H9 (cell line): ENCODE measurements around the gene COL27A1. TPM values are rescaled to one million over a fixed set of nuclear protein-coding genes. Genes with fewer than 3 reads are reported as not detected.

ENCODE experiments used
- DNase-seq: peaks from one replicate; pipeline ENCODE4 v3.0.0-alpha.2; 2017
- H2AFZ ChIP-seq: one replicate; pipeline ENCODE4 v1.6.1; 2013; ENCODE audit warnings: mild to moderate bottlenecking, low read length, control low read depth, moderate library complexity
- H2AK5ac ChIP-seq: 2 replicates; pipeline ENCODE4 v1.6.1; 2013; ENCODE audit warnings: low read length, control low read depth, mixed read lengths; ENCODE audit not compliant: insufficient read length
- H2BK120ac ChIP-seq: one replicate; pipeline ENCODE4 v1.6.1; 2013; ENCODE audit warnings: low read depth, mild to moderate bottlenecking, low read length, control low read depth, inconsistent platforms; ENCODE audit not compliant: poor library complexity, severe bottlenecking
- H2BK12ac ChIP-seq: 2 replicates; pipeline ENCODE4 v1.6.1; 2013; ENCODE audit warnings: low read length, control low read depth, mixed read lengths, low read depth; ENCODE audit not compliant: insufficient read length
- H2BK15ac ChIP-seq: 2 replicates; pipeline ENCODE4 v1.6.1; 2013; ENCODE audit warnings: low read depth, low read length, control low read depth
- H2BK20ac ChIP-seq: one replicate; pipeline ENCODE4 v1.6.1; 2013; ENCODE audit warnings: low read depth, mild to moderate bottlenecking, low read length, control low read depth, inconsistent platforms; ENCODE audit not compliant: poor library complexity, severe bottlenecking
- H2BK5ac ChIP-seq: 2 replicates; pipeline ENCODE4 v1.6.1; 2013; ENCODE audit warnings: low read length, control low read depth, mixed read lengths; ENCODE audit not compliant: insufficient read length
- H3K14ac ChIP-seq: 2 replicates; pipeline ENCODE4 v1.6.1; 2013; ENCODE audit warnings: low read length, control low read depth; ENCODE audit not compliant: insufficient read depth
- H3K18ac ChIP-seq: 2 replicates; pipeline ENCODE4 v1.6.1; 2013; ENCODE audit warnings: low read depth, mild to moderate bottlenecking, mixed read lengths, low read length, control low read depth; ENCODE audit not compliant: insufficient read length
- H3K23ac ChIP-seq: 2 replicates; pipeline ENCODE4 v1.6.1; 2013; ENCODE audit warnings: low read length, control low read depth, mixed read lengths, low read depth; ENCODE audit not compliant: insufficient read length
- H3K23me2 ChIP-seq: 2 replicates; pipeline ENCODE4 v1.6.1; 2013; ENCODE audit warnings: low read depth, mild to moderate bottlenecking, mixed read lengths, low read length, control low read depth; ENCODE audit not compliant: insufficient read length, poor library complexity, severe bottlenecking
- H3K27ac ChIP-seq: 2 replicates; pipeline ENCODE4 v1.5.1; 2013; ENCODE audit warnings: low read length, control low read depth, mixed read lengths, low read depth; ENCODE audit not compliant: insufficient read length
- H3K27me3 ChIP-seq: 2 replicates; pipeline ENCODE4 v1.6.1; 2013; ENCODE audit warnings: low read length, control low read depth, inconsistent platforms; ENCODE audit not compliant: insufficient read depth
- H3K4ac ChIP-seq: 2 replicates; pipeline ENCODE4 v1.6.1; 2013; ENCODE audit warnings: low read depth, mild to moderate bottlenecking, control low read depth, inconsistent platforms, low read length, moderate library complexity
- H3K4me1 ChIP-seq: 2 replicates; pipeline ENCODE4 v1.6.1; 2013; ENCODE audit warnings: low read length, control low read depth, inconsistent platforms; ENCODE audit not compliant: insufficient read depth
- H3K4me2 ChIP-seq: 2 replicates; pipeline ENCODE4 v1.6.1; 2013; ENCODE audit warnings: low read length, control low read depth, mixed read lengths; ENCODE audit not compliant: insufficient read length, insufficient read depth
- H3K56ac ChIP-seq: 2 replicates; pipeline ENCODE4 v1.6.1; 2013; ENCODE audit warnings: low read depth, mild to moderate bottlenecking, mixed read lengths, low read length, control low read depth; ENCODE audit not compliant: insufficient read length
- H3K79me1 ChIP-seq: 2 replicates; pipeline ENCODE4 v1.6.1; 2013; ENCODE audit warnings: low read depth, mild to moderate bottlenecking, moderate library complexity, low read length, control low read depth, inconsistent platforms; ENCODE audit not compliant: insufficient read depth, poor library complexity, severe bottlenecking
- H3K79me2 ChIP-seq: 2 replicates; pipeline ENCODE4 v1.6.1; 2013; ENCODE audit warnings: low read length, control low read depth, inconsistent platforms; ENCODE audit not compliant: insufficient read depth
- H3K9ac ChIP-seq: 2 replicates; pipeline ENCODE4 v1.6.1; 2013; ENCODE audit warnings: low read length, control low read depth, mixed read lengths; ENCODE audit not compliant: insufficient read length; ENCODE audit errors: extremely low read depth
- H3K9me3 ChIP-seq: one replicate; pipeline ENCODE4 v1.6.1; 2013; ENCODE audit warnings: low read depth, low read length, inconsistent platforms; ENCODE audit not compliant: control insufficient read depth
- H3T11ph ChIP-seq: one replicate; pipeline ENCODE4 v1.6.1; 2013; ENCODE audit warnings: mild to moderate bottlenecking, low read length, control low read depth, inconsistent platforms
- H4K20me1 ChIP-seq: one replicate; pipeline ENCODE4 v1.6.1; 2013; ENCODE audit not compliant: control insufficient read depth, insufficient read length, insufficient read depth
- H4K5ac ChIP-seq: 2 replicates; pipeline ENCODE4 v1.6.1; 2013; ENCODE audit warnings: low read depth, mild to moderate bottlenecking, mixed read lengths, low read length, control low read depth; ENCODE audit not compliant: insufficient read length
- H4K8ac ChIP-seq: replicated peaks from 2 replicates; pipeline ENCODE4 v1.6.1; 2013; ENCODE audit warnings: low read length, control low read depth, mixed read lengths, low read depth; ENCODE audit not compliant: insufficient read length
- H4K91ac ChIP-seq: 2 replicates; pipeline ENCODE4 v1.6.1; 2013; ENCODE audit warnings: low read depth, mild to moderate bottlenecking, moderate library complexity, mixed read lengths, low read length, control low read depth; ENCODE audit not compliant: insufficient read length
- H3K27ac Mint-ChIP-seq, 3 experiments: 2 replicates in 2 of 3; 3 replicates in 1 of 3; pipeline ENCODE4 v1.8.0; 2020 to 2021; ENCODE audit warnings: mixed read lengths in 3 of 3, mild to moderate bottlenecking in 1 of 3, moderate library complexity in 1 of 3
- H3K27me3 Mint-ChIP-seq: 2 replicates; pipeline ENCODE4 v1.8.0; 2021; ENCODE audit warnings: low read depth, mild to moderate bottlenecking, moderate library complexity, mixed read lengths
- H3K36me3 Mint-ChIP-seq, 3 experiments: 2 replicates in 2 of 3; 3 replicates in 1 of 3; pipeline ENCODE4 v1.8.0; 2020 to 2021; ENCODE audit warnings: low read depth in 3 of 3, mixed read lengths in 3 of 3; ENCODE audit not compliant: insufficient read depth in 1 of 3
- H3K4me1 Mint-ChIP-seq, 2 experiments: 2 replicates each; pipeline ENCODE4 v1.8.0; 2020; ENCODE audit warnings: mixed read lengths in 2 of 2
- H3K4me3 Mint-ChIP-seq, 2 experiments: 2 replicates in 1 of 2; 3 replicates in 1 of 2; pipeline ENCODE4 v1.8.0; 2020 to 2021; ENCODE audit warnings: mild to moderate bottlenecking in 2 of 2, mixed read lengths in 2 of 2, moderate library complexity in 1 of 2
- H3K9me3 Mint-ChIP-seq, 2 experiments: 2 replicates in 1 of 2; 3 replicates in 1 of 2; pipeline ENCODE4 v1.8.0; 2020; ENCODE audit warnings: mild to moderate bottlenecking in 2 of 2, mixed read lengths in 2 of 2, moderate library complexity in 1 of 2
- WGBS: extraction: QIAGEN DNeasy Blood & Tissue Kit; methylation state at CpG from one replicate; pipeline ENCODE4 v1.1.7; 2013; ENCODE audit warnings: missing lambda C conversion rate, low lambda C conversion rate, mixed read lengths; ENCODE audit not compliant: insufficient read length; ENCODE audit errors: extremely low coverage; 5-methylcytosine and 5-hydroxymethylcytosine counted together
- total RNA-seq: library from RNA; stranded (reverse); gene quantifications from 2 replicates; pipeline ENCODE4 v1.2.1, GENCODE V29; 2021
- TF ChIP-seq, protein P1 (sequence below): fragments of 200-600 bp; sonication (generic); conservative IDR thresholded peaks from 3 replicates; pipeline ENCODE4 v1.8.0; 2021; ENCODE audit warnings: antibody characterized with exemption, mild to moderate bottlenecking

COL27A1 gene
- total RNA-seq, 1 experiment from 2014 or later: 17.9 TPM

DNA sequence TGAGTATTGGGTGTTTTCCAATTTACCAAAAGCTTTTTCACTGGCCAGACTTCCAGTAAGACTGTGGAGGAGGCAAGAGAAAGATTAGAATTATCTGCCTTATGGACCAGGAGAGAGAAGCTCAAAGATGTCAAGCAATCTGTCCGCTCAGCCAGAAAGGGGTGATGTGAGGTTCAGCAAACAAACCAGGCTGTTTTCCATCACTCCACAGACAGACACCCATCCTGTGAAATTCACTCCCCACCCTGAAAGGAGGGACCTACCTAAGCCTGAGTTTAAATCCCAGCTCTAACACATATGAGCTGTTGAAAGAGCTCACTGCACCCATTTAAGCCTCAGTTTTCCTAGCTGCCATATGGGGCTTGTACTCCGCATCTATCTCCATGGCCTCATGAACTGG is 14.9 kb upstream of the COL27A1 start:
- H3K4me3 Mint-ChIP-seq: no peak overlapping the region
- Histone ChIP-seq H3K56ac (no peak overlapping the region), H3K9me3 (no peaks in the 10 kb centered on the region), H3K4ac (no peak overlapping the region), H4K8ac (no peak overlapping the region), H3K23me2 (no peaks in the 10 kb centered on the region), H3K4me2 (no peak overlapping the region), H2BK120ac (no peak overlapping the region), H2AK5ac (no peak overlapping the region), H3K9ac (no peak overlapping the region), H3K79me2 (no peaks in the 10 kb centered on the region), H4K91ac (no peak overlapping the region), H4K5ac (no peak overlapping the region), H2AFZ (no peak overlapping the region), H2BK15ac (no peak overlapping the region), H3K79me1 (no peaks in the 10 kb centered on the region), H2BK20ac (no peak overlapping the region), H3K14ac (no peak overlapping the region), H4K20me1 (no peaks in the 10 kb centered on the region), H2BK5ac (no peak overlapping the region), H2BK12ac (no peak overlapping the region), H3K27ac (no peak overlapping the region), H3K23ac (no peak overlapping the region), H3K18ac (no peak overlapping the region), H3K27me3 (no peaks in the 10 kb centered on the region; the same call in 1 of the 2 replicates), H3T11ph (no peak overlapping the region), H3K4me1 (no peaks in the 10 kb centered on the region)
- H3K9me3 Mint-ChIP-seq: no peaks in the 10 kb centered on the region
- no peak overlapping the region for H3K27ac Mint-ChIP-seq
- WGBS: no CpG with 5 or more reads among the region's 2 CpGs
- peaks cover 73% of the 10 kb centered on the region for H3K27me3 Mint-ChIP-seq
- H3K36me3 Mint-ChIP-seq: no peaks in the 10 kb centered on the region
- no peaks in the 10 kb centered on the region for H3K4me1 Mint-ChIP-seq
- no peak for DNase-seq
- TF ChIP-seq, protein P1, sequence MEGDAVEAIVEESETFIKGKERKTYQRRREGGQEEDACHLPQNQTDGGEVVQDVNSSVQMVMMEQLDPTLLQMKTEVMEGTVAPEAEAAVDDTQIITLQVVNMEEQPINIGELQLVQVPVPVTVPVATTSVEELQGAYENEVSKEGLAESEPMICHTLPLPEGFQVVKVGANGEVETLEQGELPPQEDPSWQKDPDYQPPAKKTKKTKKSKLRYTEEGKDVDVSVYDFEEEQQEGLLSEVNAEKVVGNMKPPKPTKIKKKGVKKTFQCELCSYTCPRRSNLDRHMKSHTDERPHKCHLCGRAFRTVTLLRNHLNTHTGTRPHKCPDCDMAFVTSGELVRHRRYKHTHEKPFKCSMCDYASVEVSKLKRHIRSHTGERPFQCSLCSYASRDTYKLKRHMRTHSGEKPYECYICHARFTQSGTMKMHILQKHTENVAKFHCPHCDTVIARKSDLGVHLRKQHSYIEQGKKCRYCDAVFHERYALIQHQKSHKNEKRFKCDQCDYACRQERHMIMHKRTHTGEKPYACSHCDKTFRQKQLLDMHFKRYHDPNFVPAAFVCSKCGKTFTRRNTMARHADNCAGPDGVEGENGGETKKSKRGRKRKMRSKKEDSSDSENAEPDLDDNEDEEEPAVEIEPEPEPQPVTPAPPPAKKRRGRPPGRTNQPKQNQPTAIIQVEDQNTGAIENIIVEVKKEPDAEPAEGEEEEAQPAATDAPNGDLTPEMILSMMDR: no peak
